B cell (primary cell): ENCODE results near the gene GNLY.

Experiments
- EZH2 ChIP-seq: IDR thresholded peaks from 2 replicates; pipeline ENCODE4 v1.6.1; 2012; ENCODE audit warnings: borderline replicate concordance, low read depth, mild to moderate bottlenecking, moderate library complexity, low read length; ENCODE audit not compliant: insufficient read depth, poor library complexity, severe bottlenecking
- TF ChIP-seq, protein P1 (sequence below): fragments of 200-600 bp; IDR thresholded peaks from one replicate; pipeline ENCODE4 v1.8.0; 2022; ENCODE audit warnings: antibody characterized with exemption, mild to moderate bottlenecking

DNA sequence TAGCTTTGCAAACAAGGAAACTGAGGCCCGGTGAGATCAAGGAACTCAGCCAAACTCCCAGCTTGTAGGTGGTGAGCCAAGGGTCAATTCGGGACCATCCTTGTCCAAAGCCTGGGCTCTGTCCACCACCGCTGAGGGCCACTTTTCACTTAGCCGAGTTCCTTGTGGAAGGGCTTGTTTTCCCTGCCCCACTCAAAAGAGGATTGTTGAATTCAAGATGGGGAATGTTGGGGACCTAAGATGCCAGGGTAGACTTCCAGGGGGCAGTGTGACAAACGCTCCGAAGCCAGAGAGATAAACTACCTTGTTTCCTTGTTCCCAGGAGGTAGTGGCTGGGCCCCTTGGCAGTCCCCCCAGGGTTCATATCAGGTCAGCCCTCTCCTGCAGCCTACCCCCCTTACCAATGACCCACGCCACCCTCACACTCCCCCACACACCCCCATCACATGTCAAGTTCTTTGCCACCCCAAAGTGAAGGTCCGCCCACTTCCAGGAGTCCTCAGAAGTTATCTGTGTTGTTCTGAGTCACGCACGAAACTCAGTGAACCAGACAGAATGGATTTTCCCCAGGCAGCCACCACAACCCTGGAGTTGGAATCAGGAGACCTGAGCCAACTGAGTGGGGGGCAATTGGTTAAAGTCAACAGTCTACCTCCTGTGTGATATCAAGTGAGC is 49.3 kb downstream of the GNLY start:
- TF ChIP-seq, protein P1, sequence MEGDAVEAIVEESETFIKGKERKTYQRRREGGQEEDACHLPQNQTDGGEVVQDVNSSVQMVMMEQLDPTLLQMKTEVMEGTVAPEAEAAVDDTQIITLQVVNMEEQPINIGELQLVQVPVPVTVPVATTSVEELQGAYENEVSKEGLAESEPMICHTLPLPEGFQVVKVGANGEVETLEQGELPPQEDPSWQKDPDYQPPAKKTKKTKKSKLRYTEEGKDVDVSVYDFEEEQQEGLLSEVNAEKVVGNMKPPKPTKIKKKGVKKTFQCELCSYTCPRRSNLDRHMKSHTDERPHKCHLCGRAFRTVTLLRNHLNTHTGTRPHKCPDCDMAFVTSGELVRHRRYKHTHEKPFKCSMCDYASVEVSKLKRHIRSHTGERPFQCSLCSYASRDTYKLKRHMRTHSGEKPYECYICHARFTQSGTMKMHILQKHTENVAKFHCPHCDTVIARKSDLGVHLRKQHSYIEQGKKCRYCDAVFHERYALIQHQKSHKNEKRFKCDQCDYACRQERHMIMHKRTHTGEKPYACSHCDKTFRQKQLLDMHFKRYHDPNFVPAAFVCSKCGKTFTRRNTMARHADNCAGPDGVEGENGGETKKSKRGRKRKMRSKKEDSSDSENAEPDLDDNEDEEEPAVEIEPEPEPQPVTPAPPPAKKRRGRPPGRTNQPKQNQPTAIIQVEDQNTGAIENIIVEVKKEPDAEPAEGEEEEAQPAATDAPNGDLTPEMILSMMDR: no peak
- TF ChIP-seq EZH2: no peak
